Panc1 (cell line): ENCODE measurements around the gene RPL12. TPM values are rescaled to one million over a fixed set of nuclear protein-coding genes. Genes with fewer than 3 reads are reported as not detected.

Source experiments
- ATAC-seq: fragments of 200-7000 bp; cut with Tn5 transposase; 2 replicates; pipeline ENCODE4 v1.9.1; 2020; ENCODE audit warnings: mild to moderate bottlenecking, moderate library complexity
- BruUV-seq: library from RNA; stranded (reverse); fragments of 400-500 nt; replicated peaks from 2 replicates; lab custom pipeline; 2021; lab: Mats Ljungman, UMichigan
- CTCF ChIA-PET: fragments of 300-600 bp; sonication (Branson Sonifier 250); formaldehyde crosslinking; loops from one replicate; lab custom pipeline; 2022; ENCODE audit warnings: antibody characterized with exemption; lab: Charles Lee
- POLR2A ChIA-PET: fragments of 300-600 bp; sonication (Branson Sonifier 250); formaldehyde crosslinking; loops from one replicate; lab custom pipeline; 2022; ENCODE audit warnings: antibody characterized with exemption; lab: Charles Lee
- DNase-seq: peaks from one replicate; pipeline ENCODE4 v3.0.0-alpha.2; 2010; ENCODE audit warnings: low read depth, low spot score
- H3K27ac ChIP-seq: 2 replicates; pipeline ENCODE4 v1.5.1; 2011; ENCODE audit warnings: mild to moderate bottlenecking, low read length, inconsistent platforms
- H3K27me3 ChIP-seq: fragments of 200-500 bp; sonication (Bioruptor generic); 2 replicates; pipeline ENCODE4 v1.6.0; 2014; ENCODE audit warnings: low read length, inconsistent platforms; ENCODE audit not compliant: control insufficient read depth, insufficient read depth
- H3K36me3 ChIP-seq: fragments of 200-500 bp; sonication (Bioruptor generic); 2 replicates; pipeline ENCODE4 v1.5.1; 2014; ENCODE audit warnings: inconsistent platforms, mild to moderate bottlenecking, low read length, moderate library complexity; ENCODE audit not compliant: control insufficient read depth, insufficient read depth
- H3K4me1 ChIP-seq: 2 replicates; pipeline ENCODE4 v1.5.1; 2011; ENCODE audit warnings: inconsistent platforms, mild to moderate bottlenecking, low read length, moderate library complexity; ENCODE audit not compliant: control insufficient read depth, insufficient read depth
- H3K4me3 ChIP-seq, 2 experiments: 2 replicates each; pipeline ENCODE4 v1.5.1; 2011 to 2012; ENCODE audit warnings: low read depth in 2 of 2, low read length in 2 of 2, mild to moderate bottlenecking in 2 of 2, inconsistent platforms in 1 of 2, moderate library complexity in 1 of 2
- H3K9me3 ChIP-seq: fragments of 200-500 bp; sonication (Bioruptor generic); 2 replicates; pipeline ENCODE4 v1.5.1; 2014; ENCODE audit warnings: low read depth, mild to moderate bottlenecking, inconsistent platforms, low read length, moderate library complexity; ENCODE audit not compliant: control insufficient read depth, insufficient read depth
- POLR2AphosphoS5 ChIP-seq: IDR thresholded peaks from 2 replicates; pipeline ENCODE4 v1.6.1; 2012; ENCODE audit warnings: mild to moderate bottlenecking, low read depth, low read length, moderate library complexity
- SIN3A ChIP-seq: IDR thresholded peaks from 2 replicates; pipeline ENCODE4 v1.6.1; 2012; ENCODE audit warnings: low read depth, mild to moderate bottlenecking, low read length, moderate library complexity, borderline replicate concordance; ENCODE audit not compliant: insufficient read depth
- TCF7L2 ChIP-seq: IDR thresholded peaks from 2 replicates; pipeline ENCODE4 v1.6.1; 2011; ENCODE audit warnings: mild to moderate bottlenecking, low read depth, low read length, inconsistent platforms
- in situ Hi-C: cut with HindIII; loops from 2 replicates; pipeline ENCODE4 v1.10.0; 2016; ENCODE audit warnings: low sequenced_read_pairs, low pct_unique_long_range_greater_than_20kb
- intact Hi-C: fragments of 100-400 bp; cut with micrococcal nuclease; formaldehyde crosslinking; loops from one replicate; pipeline ENCODE4 v1.10.0; 2022; ENCODE audit not compliant: unreplicated experiment
- total RNA-seq: library from RNA; stranded (reverse); gene quantifications from one replicate; pipeline ENCODE4 v1.2.1, GENCODE V29; 2021; ENCODE audit not compliant: unreplicated experiment
- TF ChIP-seq, protein P1 (sequence below): fragments of 450-650 bp; IDR thresholded peaks from 2 replicates; pipeline ENCODE4 v1.5.1; 2017; ENCODE audit warnings: mild to moderate bottlenecking
- TF ChIP-seq, protein P2 (sequence below), 2 experiments: IDR thresholded peaks; 2 replicates each; pipeline ENCODE4 v1.6.1; 2011 to 2012; ENCODE audit warnings: low read depth in 2 of 2, control low read depth in 1 of 2, low read length in 1 of 2, mild to moderate bottlenecking in 1 of 2, moderate library complexity in 1 of 2; ENCODE audit not compliant: insufficient read depth in 1 of 2

RPL12 gene
- total RNA-seq, 1 experiment from 2014 or later: 951 TPM

DNA sequence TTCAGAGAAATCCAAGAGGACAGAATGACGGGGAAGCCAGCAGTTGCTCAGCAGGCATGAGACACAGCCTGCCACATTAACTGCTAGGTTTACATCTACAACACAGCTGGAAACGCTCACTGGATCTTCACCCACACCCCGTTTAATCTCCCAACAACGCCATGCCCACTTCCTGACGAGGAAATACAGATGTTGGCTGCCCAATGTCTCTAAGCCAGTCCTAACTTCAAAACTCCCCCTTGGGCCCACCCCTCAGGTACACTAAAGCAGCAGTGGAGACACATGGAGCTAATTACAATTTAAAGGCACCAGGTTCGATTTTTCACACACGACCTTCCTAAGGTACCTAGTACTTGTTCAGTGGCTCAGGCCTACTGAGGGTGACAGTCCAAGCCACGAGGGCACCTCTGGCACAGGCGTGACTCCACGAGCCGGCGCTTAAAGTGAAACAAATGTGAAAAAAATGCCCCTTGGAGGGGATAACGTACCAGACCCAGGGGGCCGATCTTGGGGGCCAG, 904 bp downstream of the RPL12 start:
- ChIA-PET POLR2A (interaction anchor here (0.6 kb wide), 1 partner anchor 620 kb away, joined by 3 read pairs; no protein-coding TSS in a partner anchor), CTCF (no interaction called here)
- peak overlapping the region; percentile 90 to 91 for H3K4me3 ChIP-seq
- peaks cover 20% of the 10 kb centered on the region for H3K4me1 ChIP-seq
- no peaks in the 10 kb centered on the region for H3K27me3 ChIP-seq
- ATAC-seq (no peak), DNase-seq (no peak)
- TF ChIP-seq SIN3A: 0 out of 2 replicates have a peak, but pooled peaks have one; percentile 35
- TF ChIP-seq TCF7L2: no peak
- TF ChIP-seq, protein P1, sequence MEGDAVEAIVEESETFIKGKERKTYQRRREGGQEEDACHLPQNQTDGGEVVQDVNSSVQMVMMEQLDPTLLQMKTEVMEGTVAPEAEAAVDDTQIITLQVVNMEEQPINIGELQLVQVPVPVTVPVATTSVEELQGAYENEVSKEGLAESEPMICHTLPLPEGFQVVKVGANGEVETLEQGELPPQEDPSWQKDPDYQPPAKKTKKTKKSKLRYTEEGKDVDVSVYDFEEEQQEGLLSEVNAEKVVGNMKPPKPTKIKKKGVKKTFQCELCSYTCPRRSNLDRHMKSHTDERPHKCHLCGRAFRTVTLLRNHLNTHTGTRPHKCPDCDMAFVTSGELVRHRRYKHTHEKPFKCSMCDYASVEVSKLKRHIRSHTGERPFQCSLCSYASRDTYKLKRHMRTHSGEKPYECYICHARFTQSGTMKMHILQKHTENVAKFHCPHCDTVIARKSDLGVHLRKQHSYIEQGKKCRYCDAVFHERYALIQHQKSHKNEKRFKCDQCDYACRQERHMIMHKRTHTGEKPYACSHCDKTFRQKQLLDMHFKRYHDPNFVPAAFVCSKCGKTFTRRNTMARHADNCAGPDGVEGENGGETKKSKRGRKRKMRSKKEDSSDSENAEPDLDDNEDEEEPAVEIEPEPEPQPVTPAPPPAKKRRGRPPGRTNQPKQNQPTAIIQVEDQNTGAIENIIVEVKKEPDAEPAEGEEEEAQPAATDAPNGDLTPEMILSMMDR: no peak
- TF ChIP-seq POLR2AphosphoS5: peak; percentile 41; the same call in 1 of the 2 replicates
- BruUV-seq: no TSS peak
- H3K9me3 ChIP-seq: no peaks in the 10 kb centered on the region
- peaks cover 25% of the 10 kb centered on the region for H3K36me3 ChIP-seq
- intact Hi-C loops: no loop called here
- in situ Hi-C loops: no loop called here
- H3K27ac ChIP-seq: peak overlapping the region; percentile 93

DNA sequence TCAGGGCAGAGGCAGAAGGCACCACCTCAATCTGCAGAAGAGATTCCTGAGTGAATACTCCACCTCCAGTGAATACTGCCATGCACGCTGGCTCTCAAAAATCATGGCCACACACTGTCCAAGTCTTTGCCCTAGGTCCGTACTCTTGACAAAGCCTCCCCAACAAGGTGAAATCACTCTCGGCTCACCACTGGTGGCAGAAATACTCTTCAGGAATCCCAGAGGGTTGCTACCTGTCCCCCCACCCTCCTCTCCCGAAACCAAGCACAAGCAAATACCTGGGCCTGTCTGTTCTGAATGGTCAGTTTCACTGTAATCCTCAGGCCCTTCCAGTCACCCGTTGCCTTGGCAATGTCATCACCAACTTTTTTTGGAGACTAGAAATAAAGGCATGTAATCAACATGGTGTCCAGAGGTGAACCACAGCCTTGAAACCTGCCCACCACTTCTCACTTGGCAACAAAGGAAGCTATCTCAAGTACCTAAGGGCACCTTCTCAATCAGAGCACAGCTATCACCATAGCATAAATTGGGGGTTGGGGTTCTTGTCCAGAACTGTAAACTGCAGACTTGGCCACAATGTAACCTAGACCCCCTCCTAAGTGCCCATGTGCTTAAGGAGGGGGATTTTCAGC, 1.8 kb downstream of the RPL12 start:
- BruUV-seq: no TSS peak
- ATAC-seq: no peak
- Histone ChIP-seq H3K27me3 (no peaks in the 10 kb centered on the region), H3K9me3 (peaks cover 3% of the 10 kb centered on the region; the same call in 1 of the 2 replicates), H3K36me3 (peaks cover 25% of the 10 kb centered on the region), H3K27ac (peak overlapping the region; percentile 93), H3K4me3 (peak overlapping the region; percentile 90 to 91), H3K4me1 (peaks cover 20% of the 10 kb centered on the region)
- intact Hi-C loops: no loop called here
- ChIA-PET POLR2A (no interaction called here), CTCF (no interaction called here)
- in situ Hi-C loops: no loop called here
- no peak for TF ChIP-seq TCF7L2
- TF ChIP-seq, protein P1: no peak
- no peak for TF ChIP-seq POLR2AphosphoS5
- no peak for TF ChIP-seq SIN3A
- TF ChIP-seq, protein P2, sequence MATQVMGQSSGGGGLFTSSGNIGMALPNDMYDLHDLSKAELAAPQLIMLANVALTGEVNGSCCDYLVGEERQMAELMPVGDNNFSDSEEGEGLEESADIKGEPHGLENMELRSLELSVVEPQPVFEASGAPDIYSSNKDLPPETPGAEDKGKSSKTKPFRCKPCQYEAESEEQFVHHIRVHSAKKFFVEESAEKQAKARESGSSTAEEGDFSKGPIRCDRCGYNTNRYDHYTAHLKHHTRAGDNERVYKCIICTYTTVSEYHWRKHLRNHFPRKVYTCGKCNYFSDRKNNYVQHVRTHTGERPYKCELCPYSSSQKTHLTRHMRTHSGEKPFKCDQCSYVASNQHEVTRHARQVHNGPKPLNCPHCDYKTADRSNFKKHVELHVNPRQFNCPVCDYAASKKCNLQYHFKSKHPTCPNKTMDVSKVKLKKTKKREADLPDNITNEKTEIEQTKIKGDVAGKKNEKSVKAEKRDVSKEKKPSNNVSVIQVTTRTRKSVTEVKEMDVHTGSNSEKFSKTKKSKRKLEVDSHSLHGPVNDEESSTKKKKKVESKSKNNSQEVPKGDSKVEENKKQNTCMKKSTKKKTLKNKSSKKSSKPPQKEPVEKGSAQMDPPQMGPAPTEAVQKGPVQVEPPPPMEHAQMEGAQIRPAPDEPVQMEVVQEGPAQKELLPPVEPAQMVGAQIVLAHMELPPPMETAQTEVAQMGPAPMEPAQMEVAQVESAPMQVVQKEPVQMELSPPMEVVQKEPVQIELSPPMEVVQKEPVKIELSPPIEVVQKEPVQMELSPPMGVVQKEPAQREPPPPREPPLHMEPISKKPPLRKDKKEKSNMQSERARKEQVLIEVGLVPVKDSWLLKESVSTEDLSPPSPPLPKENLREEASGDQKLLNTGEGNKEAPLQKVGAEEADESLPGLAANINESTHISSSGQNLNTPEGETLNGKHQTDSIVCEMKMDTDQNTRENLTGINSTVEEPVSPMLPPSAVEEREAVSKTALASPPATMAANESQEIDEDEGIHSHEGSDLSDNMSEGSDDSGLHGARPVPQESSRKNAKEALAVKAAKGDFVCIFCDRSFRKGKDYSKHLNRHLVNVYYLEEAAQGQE (IDR thresholded peaks at IDR 0.05; ENCODE audit: insufficient read depth in 1 of 2, low read depth in 2 of 2, low read length in 1 of 2): no peak
- no peak for DNase-seq
